ENCODE results near the gene DPP9.

DPP9 gene

DNA sequence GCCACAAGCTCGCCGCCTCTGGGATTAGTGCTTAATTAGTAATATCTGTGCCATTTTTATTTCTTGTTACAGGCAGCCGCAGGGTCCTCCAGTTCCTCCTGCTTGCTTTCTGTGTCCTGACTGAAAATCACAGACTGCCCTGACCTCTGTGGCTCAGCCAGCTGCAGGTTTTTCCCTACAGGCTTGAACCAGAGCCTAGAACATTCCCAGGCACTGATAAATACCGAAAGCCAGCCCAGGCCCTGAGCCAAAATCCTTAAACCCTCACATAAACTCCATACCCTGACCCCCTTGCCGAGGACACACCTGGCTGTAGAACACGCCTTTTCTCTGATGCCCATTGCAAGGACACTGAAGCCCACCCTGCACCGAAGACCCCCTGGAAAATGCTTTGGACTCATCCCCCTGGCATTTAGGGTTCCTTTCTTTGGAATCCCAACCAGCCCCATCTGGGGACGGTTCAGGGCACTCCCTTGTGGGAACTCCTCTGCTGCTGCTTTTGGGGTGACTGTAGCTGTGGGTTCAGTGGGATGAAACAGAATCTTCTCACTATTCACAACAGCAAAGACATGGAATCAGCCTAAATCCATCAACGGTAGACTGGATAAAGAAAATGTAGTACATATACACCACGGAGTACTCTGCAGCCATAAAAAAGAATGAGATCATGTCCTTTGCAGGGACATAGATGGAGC, 15.5 kb downstream of the DPP9 start:
- no peak for DNase-seq

DNA sequence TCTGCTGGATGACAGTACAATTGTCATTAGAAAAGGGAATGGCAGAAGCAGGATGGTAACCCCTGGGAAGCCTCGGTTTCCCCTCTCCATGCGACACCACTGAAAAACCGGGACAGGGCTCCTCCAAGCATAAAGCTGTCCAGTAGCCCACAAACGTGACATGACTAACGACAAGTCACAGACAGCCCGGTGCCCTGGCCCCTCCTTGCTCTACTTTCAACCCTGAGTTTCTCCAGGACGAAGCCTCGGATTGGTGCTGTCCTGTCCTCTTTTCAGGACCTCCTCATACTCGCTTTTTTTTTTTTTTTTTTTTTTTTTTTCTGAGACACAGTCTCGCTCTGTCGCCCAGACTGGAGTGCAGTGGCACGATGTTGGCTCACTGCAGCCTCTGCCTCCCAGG, 16.3 kb downstream of the DPP9 start:
- no peak for DNase-seq

- no peak for DNase-seq
Observed at GRCh38 chr19:4705413-4706131, 18.1 kb downstream of the DPP9 start.

- DNase-seq = no peak
Observed at GRCh38 chr19:4704317-4704673, 19.3 kb downstream of the DPP9 start.

DNA sequence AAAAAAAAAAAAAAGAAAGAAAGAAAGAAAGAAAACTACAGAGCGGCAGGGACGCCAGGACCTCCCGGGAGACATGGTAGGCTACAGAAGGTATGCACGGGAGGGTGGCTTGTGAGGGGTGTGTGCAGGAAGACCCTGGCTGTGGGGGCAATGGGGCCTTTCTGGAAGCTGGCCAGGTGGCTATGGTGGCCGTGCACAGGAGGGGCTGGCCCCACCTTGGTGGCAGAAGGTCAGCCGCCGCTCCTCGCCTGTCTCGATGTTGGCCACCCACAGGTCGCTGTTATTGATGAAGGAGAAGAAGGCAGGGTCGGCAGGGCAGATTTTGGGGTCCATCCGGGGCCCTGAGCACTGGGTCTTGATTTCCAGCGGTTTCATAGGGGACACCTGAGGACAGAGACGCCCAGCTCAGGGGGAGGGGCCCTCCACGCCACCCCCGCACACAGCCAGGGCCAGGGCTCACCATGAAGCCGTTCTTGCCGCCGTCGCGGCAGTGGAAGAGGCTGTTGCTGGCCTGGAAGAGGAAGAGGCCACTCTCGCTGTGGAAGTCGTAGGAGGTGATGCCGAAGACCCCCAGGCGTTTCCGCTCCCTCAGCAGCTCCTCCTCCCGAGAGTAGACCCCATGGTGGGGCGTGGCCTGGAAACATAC, 19.8 kb downstream of the DPP9 start:
- DNase-seq = no peak

- DNase-seq = no peak
Observed at GRCh38 chr19:4702764-4703163, 20.9 kb downstream of the DPP9 start.

DNA sequence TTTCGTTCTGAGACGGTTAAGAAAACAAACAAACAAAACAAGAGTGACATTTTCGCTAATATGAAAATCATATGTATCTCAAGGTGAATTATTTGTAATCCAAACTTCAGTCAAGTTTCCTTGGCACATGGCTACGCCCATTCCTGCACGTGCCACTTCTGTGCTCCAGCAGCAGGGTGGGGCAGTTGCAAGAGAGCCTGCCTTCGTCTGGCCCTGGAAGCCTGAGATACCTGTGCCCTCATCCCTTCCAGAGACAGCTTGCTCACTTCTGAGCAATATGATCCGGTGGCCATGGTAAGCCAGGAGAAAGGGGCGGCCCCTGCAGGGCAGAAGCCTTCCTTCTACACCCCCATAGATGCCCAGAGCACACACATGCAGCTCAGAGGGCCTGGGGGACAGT, 22.1 kb downstream of the DPP9 start:
- no peak for DNase-seq

GRCh38 chr19:4700693-4700970, 23.0 kb downstream of the DPP9 start:
- no peak for DNase-seq

GRCh38 chr19:4699826-4700692, 23.6 kb downstream of the DPP9 start:
- DNase-seq = peak; percentile 90

- DNase-seq = no peak
Observed at GRCh38 chr19:4697304-4697703, 26.3 kb downstream of the DPP9 start.

DNA sequence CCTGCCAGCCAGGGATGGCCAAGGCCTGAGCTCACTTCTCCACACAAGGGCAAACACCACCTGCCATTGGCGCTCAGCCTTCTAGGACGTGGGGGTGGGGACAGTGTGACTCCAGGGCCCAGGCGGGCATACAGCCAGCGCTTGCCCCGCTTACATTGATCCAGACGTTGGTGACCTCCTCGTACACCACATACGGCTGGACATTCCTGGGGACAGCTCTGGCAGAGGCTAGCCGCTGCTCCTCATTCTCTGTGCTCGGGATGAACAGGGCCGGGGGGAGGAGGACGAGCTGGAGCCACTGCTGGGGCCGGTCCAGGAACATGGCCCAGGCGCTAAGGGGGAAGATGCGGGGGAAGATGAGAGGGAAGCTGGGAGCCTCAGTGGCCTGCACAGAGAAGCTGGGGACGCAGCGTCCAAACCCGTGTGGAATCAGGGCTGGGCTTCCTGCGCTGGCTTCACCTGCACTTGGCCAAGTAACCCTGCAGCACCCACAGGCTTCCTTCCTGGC, 28.4 kb downstream of the DPP9 start:
- DNase-seq = no peak

- DNase-seq = peak; percentile 93
Observed at GRCh38 chr19:4694211-4694987, 29.2 kb downstream of the DPP9 start.

GRCh38 chr19:4693471-4694121, 30.0 kb downstream of the DPP9 start:
- no peak for DNase-seq

DNA sequence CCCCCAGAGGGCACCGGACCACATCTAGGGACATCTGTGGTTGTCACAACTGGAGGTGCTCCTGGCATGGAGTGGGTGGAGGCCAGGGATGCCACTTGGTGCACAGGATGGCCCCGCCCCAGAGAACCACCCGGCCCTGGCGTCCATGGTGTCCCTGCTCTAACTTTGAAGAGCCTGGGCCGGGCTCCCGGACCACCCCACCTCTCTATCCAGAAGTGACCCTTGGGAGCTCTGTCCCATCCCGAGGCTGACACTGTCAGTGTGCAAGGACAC, 30.6 kb downstream of the DPP9 start:
- no peak for DNase-seq

- DNase-seq = peak; percentile 94
Observed at GRCh38 chr19:4692251-4693077, 31.2 kb downstream of the DPP9 start.

DNA sequence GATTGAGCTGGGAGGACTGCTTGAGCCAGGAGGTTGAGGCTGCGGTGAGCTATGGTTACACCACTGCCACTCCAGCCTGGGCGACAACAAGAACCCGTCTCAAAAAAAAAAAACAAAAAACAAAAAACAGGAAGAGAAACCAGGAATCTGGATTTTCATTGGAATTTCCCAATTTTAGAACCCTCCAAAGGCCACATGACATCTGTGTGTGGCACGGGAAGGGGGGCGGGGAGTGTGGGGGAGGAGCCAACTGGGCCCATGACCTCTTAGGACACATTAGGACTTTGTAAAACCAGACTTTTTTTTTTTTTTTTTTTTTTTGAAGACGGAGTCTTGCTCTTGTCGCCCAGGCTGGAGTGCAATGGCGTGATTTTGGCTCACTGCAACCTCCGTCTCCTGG, 32.3 kb downstream of the DPP9 start:
- DNase-seq = no peak

DNA sequence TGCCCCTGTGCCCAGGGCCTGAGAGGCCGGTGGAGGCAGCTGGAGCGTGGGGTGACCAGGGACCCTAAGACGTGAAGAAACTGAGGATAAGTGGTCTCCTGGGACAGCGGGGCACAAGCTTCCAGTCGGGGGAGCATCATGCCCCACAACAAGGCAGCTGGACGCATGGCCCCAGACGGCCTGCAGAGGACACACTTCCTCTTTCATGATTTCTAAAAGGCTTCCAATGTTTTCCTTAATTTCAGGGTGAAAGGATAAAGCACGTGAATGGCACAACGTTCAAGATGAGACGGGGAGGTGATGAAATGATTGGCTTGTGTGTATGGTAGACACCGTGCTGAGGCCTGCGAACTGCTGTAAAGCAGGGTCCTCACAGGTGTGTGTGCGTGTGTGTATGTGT, 33.3 kb downstream of the DPP9 start:
- DNase-seq = no peak

GRCh38 chr19:4689403-4689802, 34.2 kb downstream of the DPP9 start:
- DNase-seq = no peak

- no peak for DNase-seq
Observed at GRCh38 chr19:4688587-4688986, 35.1 kb downstream of the DPP9 start.

DNA sequence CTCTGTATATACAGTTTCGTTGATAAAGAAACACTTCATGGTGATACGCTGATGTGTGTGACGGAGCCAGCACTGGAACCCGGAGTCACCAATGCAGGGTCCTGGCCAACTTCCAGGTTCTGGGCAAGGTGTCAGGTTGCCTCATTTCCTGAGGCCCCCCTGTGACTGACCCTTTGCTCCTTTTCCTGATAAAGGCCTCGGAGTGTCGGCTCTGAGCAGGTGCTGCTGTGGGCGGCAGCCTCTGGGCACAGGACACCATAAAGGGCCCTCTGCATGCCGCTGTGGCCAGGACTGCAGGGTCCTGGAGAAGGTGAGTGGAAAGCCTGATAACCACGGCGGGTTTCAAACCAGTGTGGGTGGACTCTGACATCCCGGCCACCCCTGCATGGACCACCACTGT, 36.2 kb downstream of the DPP9 start:
- no peak for DNase-seq

DNA sequence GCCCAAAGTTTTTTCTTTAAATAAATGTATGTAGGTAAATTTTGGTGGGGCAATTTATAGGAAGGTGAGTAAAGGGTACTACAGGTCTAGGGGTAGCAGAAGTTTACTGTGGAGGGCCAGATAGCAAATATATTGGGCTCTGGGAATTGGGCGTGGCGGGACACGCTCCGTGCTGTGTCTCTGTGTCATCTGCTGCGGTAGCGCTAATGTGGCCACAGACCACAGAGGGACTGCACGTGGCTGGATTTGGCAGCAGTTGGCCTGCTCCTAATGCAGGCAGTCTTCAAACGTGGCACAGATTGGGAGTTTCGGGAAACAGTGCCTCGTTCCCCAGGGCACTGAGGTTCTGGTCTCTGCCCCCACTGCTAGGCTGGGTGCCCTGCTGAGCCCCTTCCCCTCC, 36.9 kb downstream of the DPP9 start:
- DNase-seq = no peak
